Memory B cell (primary cell): ENCODE measurements around the gene TNMD.
"Not testable (repeated sequence)": the region's sequence is repeated elsewhere in the genome, so short reads cannot be mapped to it uniquely, and the experiment has no call there.

Source experiments
- ATAC-seq: fragments of 150-1000 bp; cut with Tn5 transposase; 2 replicates; pipeline ENCODE4 v1.10.0; 2021; ENCODE audit warnings: low read depth, mild to moderate bottlenecking, moderate library complexity
- DNase-seq, 2 donors: peaks; one replicate each; pipeline ENCODE4 v3.0.0; 2022; ENCODE audit warnings: low spot score in 2 of 2
- H3K27ac Mint-ChIP-seq: one replicate; pipeline ENCODE4 v1.8.0; 2022; ENCODE audit warnings: mild to moderate bottlenecking, moderate library complexity, mixed read lengths
- H3K27me3 Mint-ChIP-seq: one replicate; pipeline ENCODE4 v1.8.0; 2022; ENCODE audit warnings: mixed read lengths
- H3K36me3 Mint-ChIP-seq: one replicate; pipeline ENCODE4 v1.8.0; 2022; ENCODE audit warnings: mild to moderate bottlenecking, mixed read lengths
- H3K4me1 Mint-ChIP-seq: one replicate; pipeline ENCODE4 v1.8.0; 2022; ENCODE audit warnings: mixed read lengths
- H3K4me3 Mint-ChIP-seq: one replicate; pipeline ENCODE4 v1.8.0; 2022; ENCODE audit warnings: mild to moderate bottlenecking, moderate library complexity, mixed read lengths
- H3K9me3 Mint-ChIP-seq: one replicate; pipeline ENCODE4 v1.8.0; 2022; ENCODE audit warnings: mixed read lengths

Gene TNMD

GRCh38 chrX:100584611-100585010, at the start of gene TNMD:
Gene TNMD (plus strand): TSS chrX:100584936. CDS start chrX:100585019, 83 bp downstream.
- Mint-ChIP-seq H3K4me3 (no peak within 1 kb of the TSS), H3K36me3 (peaks cover 1% of the 10 kb centered on the region), H3K9me3 (no peaks in the 10 kb centered on the region), H3K4me1 (no peaks in the 10 kb centered on the region), H3K27ac (no peak within 1 kb of the TSS), H3K27me3 (peaks cover 16% of the 10 kb centered on the region)
- no peak for DNase-seq
- no peak for ATAC-seq

GRCh38 chrX:100565534-100565933, 19.2 kb upstream of the TNMD start:
- H3K4me3 Mint-ChIP-seq, ATAC-seq, H3K27me3 Mint-ChIP-seq, H3K4me1 Mint-ChIP-seq, DNase-seq, H3K27ac Mint-ChIP-seq, H3K36me3 Mint-ChIP-seq, H3K9me3 Mint-ChIP-seq: not testable (repeated sequence)

- no peaks in the 10 kb centered on the region for H3K4me1 Mint-ChIP-seq
- ATAC-seq, result no peak
- DNase-seq, result no peak
- H3K36me3 Mint-ChIP-seq, result no peaks in the 10 kb centered on the region
- H3K27me3 Mint-ChIP-seq, result peaks cover 11% of the 10 kb centered on the region
- no peak overlapping the region for H3K4me3 Mint-ChIP-seq
- no peak overlapping the region for H3K27ac Mint-ChIP-seq
- no peaks in the 10 kb centered on the region for H3K9me3 Mint-ChIP-seq
Measured at GRCh38 chrX:100586747-100587146, 2.0 kb downstream of the TNMD start.

- H3K27me3 Mint-ChIP-seq, result peaks cover 9% of the 10 kb centered on the region
- DNase-seq (no peak), ATAC-seq (no peak)
- H3K36me3 Mint-ChIP-seq, result no peaks in the 10 kb centered on the region
- H3K9me3 Mint-ChIP-seq, result no peaks in the 10 kb centered on the region
- H3K27ac Mint-ChIP-seq, result no peak overlapping the region
- no peak overlapping the region for H3K4me3 Mint-ChIP-seq
- H3K4me1 Mint-ChIP-seq, result no peaks in the 10 kb centered on the region
Measured at GRCh38 chrX:100587861-100588260, 3.1 kb downstream of the TNMD start.

- peaks cover 5% of the 10 kb centered on the region for H3K27me3 Mint-ChIP-seq
- DNase-seq (no peak), ATAC-seq (no peak)
- H3K9me3 Mint-ChIP-seq, result no peaks in the 10 kb centered on the region
- no peaks in the 10 kb centered on the region for H3K36me3 Mint-ChIP-seq
- no peak overlapping the region for H3K27ac Mint-ChIP-seq
- no peak overlapping the region for H3K4me3 Mint-ChIP-seq
- no peaks in the 10 kb centered on the region for H3K4me1 Mint-ChIP-seq
Measured at GRCh38 chrX:100591256-100592051, 6.7 kb downstream of the TNMD start.

- Mint-ChIP-seq H3K36me3 (no peaks in the 10 kb centered on the region), H3K4me1 (no peaks in the 10 kb centered on the region), H3K9me3 (no peaks in the 10 kb centered on the region), H3K4me3 (no peak overlapping the region), H3K27me3 (peaks cover 3% of the 10 kb centered on the region), H3K27ac (no peak overlapping the region)
- DNase-seq (no peak), ATAC-seq (no peak)
Measured at GRCh38 chrX:100593126-100593525, 8.4 kb downstream of the TNMD start.

GRCh38 chrX:100593581-100593980, 8.8 kb downstream of the TNMD start:
- H3K36me3 Mint-ChIP-seq, result no peaks in the 10 kb centered on the region
- H3K4me1 Mint-ChIP-seq, result no peaks in the 10 kb centered on the region
- peaks cover 3% of the 10 kb centered on the region for H3K27me3 Mint-ChIP-seq
- H3K9me3 Mint-ChIP-seq, result no peaks in the 10 kb centered on the region
- DNase-seq (no peak), ATAC-seq (no peak)
- no peak overlapping the region for H3K27ac Mint-ChIP-seq
- no peak overlapping the region for H3K4me3 Mint-ChIP-seq

GRCh38 chrX:100596601-100597000, 11.9 kb downstream of the TNMD start:
- H3K9me3 Mint-ChIP-seq, result no peaks in the 10 kb centered on the region
- peaks cover 3% of the 10 kb centered on the region for H3K4me1 Mint-ChIP-seq
- H3K27me3 Mint-ChIP-seq, result peaks cover 3% of the 10 kb centered on the region

GRCh38 chrX:100599456-100599855, 14.7 kb downstream of the TNMD start:
- H3K27ac Mint-ChIP-seq, result no peak overlapping the region
- no peaks in the 10 kb centered on the region for H3K36me3 Mint-ChIP-seq
- no peak overlapping the region for H3K4me3 Mint-ChIP-seq
- ATAC-seq (no peak), DNase-seq (no peak)
- peaks cover 3% of the 10 kb centered on the region for H3K4me1 Mint-ChIP-seq
- no peaks in the 10 kb centered on the region for H3K9me3 Mint-ChIP-seq
- peaks cover 2% of the 10 kb centered on the region for H3K27me3 Mint-ChIP-seq

More at GRCh38 chrX:100596601-100597000, 11.9 kb downstream of the TNMD start:
- H3K4me3 Mint-ChIP-seq, result no peak overlapping the region
- ATAC-seq (no peak), DNase-seq (no peak)
- no peak overlapping the region for H3K27ac Mint-ChIP-seq
- no peaks in the 10 kb centered on the region for H3K36me3 Mint-ChIP-seq

- no peak for ATAC-seq
Measured at GRCh38 chrX:100600340-100600739, 15.6 kb downstream of the TNMD start.

GRCh38 chrX:100600758-100601157, 16.0 kb downstream of the TNMD start:
- DNase-seq (no peak), ATAC-seq (peak; percentile 56)
- Mint-ChIP-seq H3K4me3 (no peak overlapping the region), H3K4me1 (peaks cover 3% of the 10 kb centered on the region), H3K27ac (no peak overlapping the region), H3K27me3 (peaks cover 4% of the 10 kb centered on the region), H3K36me3 (no peaks in the 10 kb centered on the region), H3K9me3 (no peaks in the 10 kb centered on the region)

More at GRCh38 chrX:100600340-100600739, 15.6 kb downstream of the TNMD start:
- DNase-seq, result no peak
- H3K4me1 Mint-ChIP-seq, result peaks cover 3% of the 10 kb centered on the region
- no peak overlapping the region for H3K27ac Mint-ChIP-seq
- H3K4me3 Mint-ChIP-seq, result no peak overlapping the region
- no peaks in the 10 kb centered on the region for H3K36me3 Mint-ChIP-seq
- H3K27me3 Mint-ChIP-seq, result peaks cover 4% of the 10 kb centered on the region
- H3K9me3 Mint-ChIP-seq, result no peaks in the 10 kb centered on the region

GRCh38 chrX:100606753-100607152, 22.0 kb downstream of the TNMD start:
- H3K4me3 Mint-ChIP-seq, result no peak overlapping the region
- ATAC-seq (peak; percentile 69), DNase-seq (peak in 1 of 2 donors; percentile 0)
- peaks cover 4% of the 10 kb centered on the region for H3K27me3 Mint-ChIP-seq
- H3K36me3 Mint-ChIP-seq, result no peaks in the 10 kb centered on the region
- H3K9me3 Mint-ChIP-seq, result no peaks in the 10 kb centered on the region
- peaks cover 6% of the 10 kb centered on the region for H3K4me1 Mint-ChIP-seq
- no peak overlapping the region for H3K27ac Mint-ChIP-seq

GRCh38 chrX:100609591-100609990, 24.9 kb downstream of the TNMD start:
- peaks cover 6% of the 10 kb centered on the region for H3K4me1 Mint-ChIP-seq
- peaks cover 6% of the 10 kb centered on the region for H3K27me3 Mint-ChIP-seq
- H3K9me3 Mint-ChIP-seq, result no peaks in the 10 kb centered on the region
- no peak overlapping the region for H3K27ac Mint-ChIP-seq
- no peak overlapping the region for H3K4me3 Mint-ChIP-seq
- ATAC-seq (no peak), DNase-seq (no peak)
- H3K36me3 Mint-ChIP-seq, result no peaks in the 10 kb centered on the region

GRCh38 chrX:100611951-100612350, 27.2 kb downstream of the TNMD start:
- Mint-ChIP-seq H3K4me3 (no peak overlapping the region), H3K4me1 (no peaks in the 10 kb centered on the region), H3K9me3 (no peaks in the 10 kb centered on the region), H3K27ac (no peak overlapping the region), H3K27me3 (peaks cover 6% of the 10 kb centered on the region), H3K36me3 (no peaks in the 10 kb centered on the region)
- ATAC-seq, result no peak
- no peak for DNase-seq

GRCh38 chrX:100615005-100615404, 30.3 kb downstream of the TNMD start:
- H3K27me3 Mint-ChIP-seq, result peaks cover 6% of the 10 kb centered on the region
- H3K36me3 Mint-ChIP-seq, result no peaks in the 10 kb centered on the region
- no peaks in the 10 kb centered on the region for H3K9me3 Mint-ChIP-seq
- ATAC-seq, result peak; percentile 47
- H3K27ac Mint-ChIP-seq, result no peak overlapping the region
- H3K4me1 Mint-ChIP-seq, result no peaks in the 10 kb centered on the region
- no peak overlapping the region for H3K4me3 Mint-ChIP-seq
- peak in 1 of 2 donors; percentile 4 for DNase-seq
